Measurements from ENCODE around the gene PLPPR5.

GRCh38 chr1:98985687-98986086 lies 19.0 kb downstream of the PLPPR5 start:
- TF ChIP-seq CTCF (conservative IDR thresholded peaks at IDR 0.05 in 1 of 2, IDR thresholded peaks at IDR 0.05 in 1 of 2; ENCODE audit: low read depth in 1 of 2, low read length in 2 of 2) (no peak), EZH2 (IDR thresholded peaks at IDR 0.05; ENCODE audit: low read length, missing control alignments) (no peak)
